Pancreas (tissue), 10 donors: Measurements from ENCODE around the gene FXYD1. TPM values are rescaled to one million over a fixed set of nuclear protein-coding genes. Genes with fewer than 3 reads are reported as not detected.
A peak's percentile ranks its signal among the peaks of the same experiment; 100 is the strongest.

Experiments used
- ATAC-seq, 4 donors: fragments of 200-7000 bp; cut with Tn5 transposase; one replicate each; pipeline versions ENCODE4 v1.8.0 to v1.9.1; 2020; ENCODE audit warnings: mild to moderate bottlenecking in 4 of 4, moderate library complexity in 4 of 4
- DNase-seq, 6 donors: peaks; one replicate each; pipeline ENCODE4 v3.0.0-alpha.2; 2020
- FAIRE-seq: peaks from 2 replicates; lab custom pipeline; 2012; peaks lifted over from hg19 to GRCh38; lab: Jason Lieb, UNC
- H3K27ac ChIP-seq, 4 donors: fragments of 200-600 bp; sonication (generic); 1 replicate in 3 of 4; 2 replicates in 1 of 4; pipeline versions ENCODE4 v1.5.0 to v1.8.0; 2020
- H3K27me3 ChIP-seq, 4 donors: fragments of 200-600 bp; one replicate each; pipeline ENCODE4 v1.8.0; 2021
- H3K36me3 ChIP-seq, 3 donors: fragments of 200-600 bp; sonication (generic) in 1 of 3; one replicate each; pipeline versions ENCODE4 v1.5.0 to v1.8.0; 2020 to 2021
- H3K4me1 ChIP-seq, 3 donors: fragments of 200-600 bp; one replicate each; pipeline ENCODE4 v1.8.0; 2021
- H3K4me3 ChIP-seq, 4 donors: fragments of 200-600 bp; sonication (generic) in 2 of 4; one replicate each; pipeline versions ENCODE4 v1.5.0 to v1.8.0; 2020 to 2021
- H3K9me3 ChIP-seq, 4 donors: fragments of 200-600 bp; one replicate each; pipeline ENCODE4 v1.8.0; 2021
- WGBS, 2 donors: extraction: QIAGEN DNeasy Blood & Tissue Kit; methylation state at CpG; one replicate each; pipeline ENCODE4 v1.1.7; 2013; 5-methylcytosine and 5-hydroxymethylcytosine counted together
- intact Hi-C, 3 donors: fragments of 100-400 bp; cut with DNase I; formaldehyde crosslinking; loops; one replicate each; pipeline versions ENCODE4 v1.11.1 to v1.14.2; 2022
- polyA plus RNA-seq, 2 donors: library from polyadenylated mRNA; stranded (reverse); fragments of 200-250 nt; gene quantifications; one replicate each; pipeline ENCODE4 v1.2.3, GENCODE V29; 2013
- total RNA-seq, 6 donors: library from RNA; stranded (reverse); fragmentation: NEBNext Ultra II Directional in 4 of 6; extraction: Animal tissue kit (Norgen Biotek cat#: 25700) in 4 of 6; gene quantifications; one replicate each; pipeline versions ENCODE4 v1.2.1 to v1.2.4, GENCODE V29; 2021 to 2023
- TF ChIP-seq, protein P1 (sequence below), 4 donors: fragments of 200-600 bp; sonication (generic) in 3 of 4; IDR thresholded peaks; one replicate each; pipeline versions ENCODE4 v1.5.0 to v1.8.0; 2021; ENCODE audit warnings: antibody characterized with exemption in 4 of 4
- donor health status: healthy with polysubstance abuse.
- donor health status: DM: no; HTN: no; CAD: no; lungs with moderate emphysema.
- donor health status: DM: no; HTN: no; CAD: no.
- donor health status: control.
- donor health status: control.
- donor health status: Bipolar disorder and iron deficiency.
- donor health status: DM: yes; HTN: yes; CAD: no.
- donor health status: DM: no; HTN: no; CAD: no.
- donor health status: DM: no; HTN: no; CAD: no.
- donor health status: DM: yes; HTN: yes; CAD: no.

The FXYD1 gene
- total and polyA plus RNA-seq, 8 donors, result 2.8 to 16.1 (median 6.0) TPM

DNA sequence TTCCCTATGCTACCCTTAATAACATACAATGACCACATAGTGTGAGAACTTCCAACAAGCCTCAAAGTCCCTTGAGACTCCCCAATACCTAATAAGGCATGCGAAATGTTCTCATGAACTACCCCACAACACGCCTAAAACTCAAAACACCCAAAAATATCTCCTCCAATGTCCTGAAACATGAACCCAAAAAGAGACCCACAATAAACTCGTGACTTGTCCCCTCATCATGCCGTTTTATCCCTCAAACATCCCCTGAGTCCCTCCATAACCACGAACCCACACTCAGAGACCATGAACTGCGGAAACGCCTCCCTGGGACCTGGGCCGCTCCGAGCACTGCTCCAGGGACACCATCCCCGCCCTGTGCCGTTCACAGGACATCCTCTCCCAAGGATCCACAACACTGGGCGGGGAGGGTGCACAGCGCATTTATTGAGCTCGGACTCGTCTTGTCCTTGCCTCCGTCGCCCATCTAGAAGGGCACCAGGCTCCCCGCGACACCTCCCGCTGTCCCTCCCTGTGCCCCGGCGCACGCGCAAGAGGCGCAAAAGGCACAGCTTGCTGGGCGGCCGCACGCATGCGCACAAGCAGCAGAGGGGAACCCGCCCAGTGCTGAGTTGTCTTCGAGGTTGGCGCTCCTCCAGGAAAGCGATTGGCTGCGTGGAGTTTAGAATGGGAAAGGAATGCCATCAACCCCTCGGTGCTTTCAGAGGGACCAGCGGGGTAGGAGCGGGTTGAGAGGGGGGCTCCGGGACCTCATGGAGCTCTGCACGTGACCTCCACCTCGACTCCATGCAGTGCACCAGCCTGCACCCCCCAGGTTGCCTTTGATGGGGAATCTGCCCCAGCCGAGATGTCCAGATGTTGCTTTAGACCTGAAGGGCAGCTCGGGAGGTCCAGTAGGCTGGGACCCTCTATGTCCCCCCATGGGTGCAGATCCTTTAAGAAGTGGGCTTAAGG, 14.2 kb upstream of the FXYD1 start:
- TF ChIP-seq, protein P1, sequence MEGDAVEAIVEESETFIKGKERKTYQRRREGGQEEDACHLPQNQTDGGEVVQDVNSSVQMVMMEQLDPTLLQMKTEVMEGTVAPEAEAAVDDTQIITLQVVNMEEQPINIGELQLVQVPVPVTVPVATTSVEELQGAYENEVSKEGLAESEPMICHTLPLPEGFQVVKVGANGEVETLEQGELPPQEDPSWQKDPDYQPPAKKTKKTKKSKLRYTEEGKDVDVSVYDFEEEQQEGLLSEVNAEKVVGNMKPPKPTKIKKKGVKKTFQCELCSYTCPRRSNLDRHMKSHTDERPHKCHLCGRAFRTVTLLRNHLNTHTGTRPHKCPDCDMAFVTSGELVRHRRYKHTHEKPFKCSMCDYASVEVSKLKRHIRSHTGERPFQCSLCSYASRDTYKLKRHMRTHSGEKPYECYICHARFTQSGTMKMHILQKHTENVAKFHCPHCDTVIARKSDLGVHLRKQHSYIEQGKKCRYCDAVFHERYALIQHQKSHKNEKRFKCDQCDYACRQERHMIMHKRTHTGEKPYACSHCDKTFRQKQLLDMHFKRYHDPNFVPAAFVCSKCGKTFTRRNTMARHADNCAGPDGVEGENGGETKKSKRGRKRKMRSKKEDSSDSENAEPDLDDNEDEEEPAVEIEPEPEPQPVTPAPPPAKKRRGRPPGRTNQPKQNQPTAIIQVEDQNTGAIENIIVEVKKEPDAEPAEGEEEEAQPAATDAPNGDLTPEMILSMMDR (IDR thresholded peaks at IDR 0.05), result no peak
- peak overlapping the region; percentile 26 to 56 (median 40) for H3K4me3 ChIP-seq
- FAIRE-seq (no peak), ATAC-seq (peak; percentile 94 to 96 (median 96)), DNase-seq (peak; percentile 90 to 99 (median 94))
- peak overlapping the region in 3 of 4 donors; percentile 60 to 69 (median 66) for H3K27ac ChIP-seq
- WGBS, 2 donors, result 8 to 10% methylated on average over 42 of the region's 42 CpGs
- intact Hi-C loops, result no loop called here
- H3K27me3 ChIP-seq, result no peaks in the 10 kb centered on the region
- peaks cover 0 to 12% (median 0%) of the 10 kb centered on the region in 3 donors for H3K4me1 ChIP-seq
- no peaks in the 10 kb centered on the region for H3K9me3 ChIP-seq
- H3K36me3 ChIP-seq, result no peaks in the 10 kb centered on the region

DNA sequence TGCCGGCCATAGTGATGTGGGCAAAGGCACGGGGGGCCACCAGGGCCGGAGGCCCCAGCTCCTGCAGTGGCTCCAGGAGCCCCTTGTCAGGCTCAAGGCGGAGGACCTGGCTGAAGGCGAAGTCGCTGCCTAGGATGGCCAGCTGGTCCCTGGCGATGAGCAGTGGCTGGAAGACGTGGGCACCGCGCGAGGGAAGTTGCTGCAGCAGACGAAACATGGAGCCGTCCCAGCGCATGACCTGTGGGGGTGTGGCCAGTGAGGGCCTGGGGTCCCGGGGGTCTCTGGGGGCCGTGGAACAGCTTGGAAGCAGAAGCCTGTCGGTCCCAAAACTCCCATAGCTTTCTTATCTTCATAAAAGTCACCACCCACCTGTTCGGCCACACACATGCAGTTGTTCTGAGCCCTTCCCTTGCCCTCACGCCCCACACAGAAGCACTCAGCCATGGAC, 13.3 kb upstream of the FXYD1 start:
- H3K27me3 ChIP-seq, result no peaks in the 10 kb centered on the region
- no peaks in the 10 kb centered on the region for H3K36me3 ChIP-seq
- H3K27ac ChIP-seq, result no peak overlapping the region
- ATAC-seq (no peak), FAIRE-seq (no peak), DNase-seq (peak in 2 of 6 donors; percentile 22 to 51)
- peaks cover 0 to 12% (median 0%) of the 10 kb centered on the region in 3 donors for H3K4me1 ChIP-seq
- TF ChIP-seq, protein P1 (IDR thresholded peaks at IDR 0.05), result no peak
- intact Hi-C loops, result no loop called here
- no peak overlapping the region for H3K4me3 ChIP-seq
- 90 to 91% methylated on average over 19 of the region's 19 CpGs for WGBS, 2 donors
- H3K9me3 ChIP-seq, result no peaks in the 10 kb centered on the region

DNA sequence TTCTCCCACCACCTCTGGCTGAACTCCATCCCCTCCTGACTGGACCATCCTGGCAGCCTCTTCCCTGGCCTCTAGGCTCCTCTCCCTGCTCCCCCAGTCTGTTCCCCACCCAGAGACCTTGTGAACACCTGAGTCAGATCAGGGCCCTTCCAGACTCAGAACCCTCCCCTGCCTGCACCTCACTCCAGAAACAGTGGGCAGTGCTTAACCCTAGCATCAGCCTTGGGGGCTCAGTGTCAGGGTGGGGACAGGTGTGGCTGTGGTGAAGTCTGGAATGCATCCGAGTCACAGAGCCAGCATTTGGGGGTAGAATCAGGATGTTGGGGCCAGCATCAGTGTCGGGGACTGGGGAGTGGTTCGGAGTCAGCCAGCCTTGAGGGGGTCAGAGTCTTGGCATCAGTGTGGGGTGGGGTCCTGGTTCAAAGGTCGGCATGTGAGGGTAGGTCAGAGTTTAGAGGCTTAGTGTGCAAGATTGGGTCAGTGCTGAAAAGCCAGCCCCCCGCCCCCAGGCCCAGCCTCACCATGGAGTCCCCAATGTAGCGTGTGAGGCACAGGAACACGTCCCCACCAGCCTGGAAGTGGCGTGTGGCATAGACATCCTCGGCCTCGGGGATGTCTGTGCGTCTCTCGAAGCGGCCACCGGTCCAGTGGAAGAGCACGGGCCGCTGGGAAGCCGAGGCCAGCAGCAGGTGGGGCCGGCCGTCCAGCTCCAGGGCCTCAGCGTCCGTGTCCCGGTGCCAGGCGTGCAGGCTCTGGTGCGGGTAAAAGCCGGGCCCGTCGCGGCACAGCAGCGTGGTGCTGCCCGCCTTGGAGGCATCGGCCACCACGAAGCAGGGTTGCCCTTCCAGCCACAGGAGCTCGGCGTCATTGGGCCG, 12.6 kb upstream of the FXYD1 start:
- intact Hi-C loops, result no loop called here
- 91 to 92% methylated on average over 35 of the region's 35 CpGs for WGBS, 2 donors
- TF ChIP-seq, protein P1 (IDR thresholded peaks at IDR 0.05), result no peak
- no peak overlapping the region for H3K27ac ChIP-seq
- FAIRE-seq (no peak), DNase-seq (no peak), ATAC-seq (no peak)
- H3K4me1 ChIP-seq, result peaks cover 0 to 12% (median 0%) of the 10 kb centered on the region in 3 donors
- H3K36me3 ChIP-seq, result no peaks in the 10 kb centered on the region
- H3K9me3 ChIP-seq, result no peaks in the 10 kb centered on the region
- no peaks in the 10 kb centered on the region for H3K27me3 ChIP-seq
- H3K4me3 ChIP-seq, result no peak overlapping the region

DNA sequence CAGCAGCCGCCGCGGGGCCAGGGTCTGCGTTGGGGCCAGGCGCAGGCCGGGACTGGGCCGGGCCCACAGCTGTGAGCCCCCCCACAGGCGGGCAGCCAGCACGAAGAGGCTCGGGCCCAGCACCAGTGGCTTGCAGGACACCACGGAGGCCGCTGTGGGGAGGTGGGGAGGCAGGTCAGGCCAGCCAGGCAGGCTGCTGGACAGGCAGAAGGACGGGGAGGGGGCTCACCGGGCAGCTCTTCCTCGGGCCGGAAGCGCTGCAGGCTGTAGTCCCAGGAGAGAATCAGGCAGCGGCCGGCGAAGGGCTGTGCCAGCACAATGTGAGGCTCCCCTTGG, 12.0 kb upstream of the FXYD1 start:
- intact Hi-C loops, result no loop called here
- Histone ChIP-seq H3K9me3 (no peaks in the 10 kb centered on the region), H3K36me3 (no peaks in the 10 kb centered on the region), H3K4me3 (no peak overlapping the region), H3K27ac (no peak overlapping the region), H3K4me1 (peaks cover 0 to 12% (median 0%) of the 10 kb centered on the region in 3 donors), H3K27me3 (no peaks in the 10 kb centered on the region)
- no peak for ATAC-seq
- FAIRE-seq, result no peak
- DNase-seq, result no peak
- TF ChIP-seq, protein P1 (IDR thresholded peaks at IDR 0.05), result no peak
- WGBS, 2 donors, result 72 to 76% methylated on average over 20 of the region's 20 CpGs
